HG03095 (cell line): ENCODE results near the gene TBC1D24.

Experiments used
- ATAC-seq: cut with Tn5 transposase; IDR thresholded peaks from one replicate; pipeline ENCODE4 v1.9.1; 2021; ENCODE audit warnings: moderate library complexity; ENCODE audit not compliant: unreplicated experiment

Gene TBC1D24

GRCh38 chr16:2514333-2515179 is 39.6 kb downstream of the TBC1D24 start:
- ATAC-seq, result no peak

GRCh38 chr16:2515180-2515851 is 40.4 kb downstream of the TBC1D24 start:
- ATAC-seq, result no peak

DNA sequence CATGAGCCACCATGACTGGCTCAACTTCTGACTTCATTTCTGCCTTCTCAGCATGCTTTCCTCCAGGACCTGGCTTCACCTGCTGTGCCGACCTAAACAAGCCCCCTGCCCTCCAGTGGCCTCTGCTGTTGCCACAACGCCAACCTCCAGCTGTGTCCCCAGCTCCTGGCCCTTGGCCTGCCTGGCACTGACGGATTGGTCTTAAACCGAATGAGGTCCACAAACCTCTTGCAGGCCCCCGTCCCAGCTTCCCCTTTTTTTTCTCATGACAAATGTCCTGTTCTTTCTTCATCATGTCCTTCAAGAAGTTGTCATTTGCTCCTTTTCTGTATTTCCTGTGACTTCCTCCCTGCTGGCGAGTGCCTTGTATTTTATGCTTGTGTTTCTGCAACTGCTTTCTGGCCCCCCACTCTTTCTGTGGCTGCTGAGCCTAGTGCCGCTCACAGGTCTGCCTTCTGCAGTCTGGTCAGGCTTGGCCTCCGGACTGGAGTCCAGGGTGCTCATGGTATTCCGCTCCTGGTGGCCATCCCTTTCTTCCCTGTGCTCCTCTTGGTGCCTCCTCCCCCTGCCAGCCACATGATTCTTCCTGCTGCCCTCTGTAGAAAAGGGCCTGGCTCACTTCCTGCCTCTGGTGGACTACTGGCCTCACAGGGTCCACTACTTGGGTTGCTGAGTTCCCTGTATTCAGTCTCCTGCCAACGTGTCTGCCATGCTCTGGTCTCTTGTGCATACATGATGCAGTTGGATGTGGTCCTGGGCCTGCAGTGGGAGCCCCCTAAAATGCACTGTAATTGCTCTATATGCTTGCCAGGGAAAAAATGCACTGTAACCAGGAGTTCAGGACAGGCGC is 41.7 kb downstream of the TBC1D24 start:
- no peak for ATAC-seq

- no peak for ATAC-seq
Measured at GRCh38 chr16:2517954-2518605, 43.2 kb downstream of the TBC1D24 start.

- ATAC-seq, result no peak
Measured at GRCh38 chr16:2518823-2519710, 44.1 kb downstream of the TBC1D24 start.

DNA sequence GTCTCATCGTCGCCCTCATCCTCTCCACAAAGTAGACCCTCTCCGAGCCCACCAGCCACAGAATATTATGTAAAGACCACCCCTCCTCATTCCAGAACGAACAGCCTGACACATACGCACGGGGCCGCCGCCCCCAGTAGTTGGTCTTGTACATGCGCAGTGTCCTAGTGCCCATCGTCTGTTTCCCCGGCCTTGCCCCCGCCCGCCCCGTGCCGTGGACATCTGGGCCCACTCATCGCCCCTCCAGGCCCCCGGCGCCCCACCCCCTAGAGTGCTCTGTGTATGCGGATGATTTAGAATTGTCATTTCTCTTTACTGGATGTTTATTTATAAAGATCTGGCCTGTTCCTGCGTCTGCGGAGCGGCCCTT is 44.8 kb downstream of the TBC1D24 start:
- no peak for ATAC-seq

DNA sequence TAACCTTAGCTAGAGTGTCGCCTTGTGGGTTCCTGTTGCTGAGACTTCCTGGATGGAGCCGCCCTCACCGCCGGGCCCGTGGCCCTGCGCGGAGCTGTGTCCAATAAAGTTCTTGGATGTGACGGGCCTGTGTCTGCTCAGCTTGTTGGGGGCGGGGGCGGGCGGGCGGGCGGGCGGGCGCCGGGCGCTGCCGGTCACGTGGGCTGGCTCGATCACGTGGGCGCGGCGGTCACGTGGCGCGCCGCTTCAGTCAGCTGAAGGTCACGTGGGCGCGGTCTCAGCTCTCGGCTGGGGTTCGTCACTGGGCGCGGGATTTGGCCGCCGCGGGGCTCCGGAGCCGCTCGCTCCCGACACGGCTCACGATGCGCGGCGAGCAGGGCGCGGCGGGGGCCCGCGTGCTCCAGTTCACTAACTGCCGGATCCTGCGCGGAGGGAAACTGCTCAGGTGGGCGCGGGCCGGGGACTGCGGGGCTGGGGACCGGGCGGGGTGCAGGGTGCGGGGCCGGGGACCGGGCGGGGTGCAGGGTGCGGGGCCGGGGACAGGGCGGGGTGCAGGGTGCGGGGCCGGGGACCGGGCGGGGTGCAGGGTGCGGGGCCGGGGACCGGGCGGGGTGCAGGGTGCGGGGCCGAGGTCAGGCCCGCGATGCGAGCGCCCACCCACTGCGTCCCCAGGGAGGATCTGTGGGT is 45.3 kb downstream of the TBC1D24 start, which contains the start of gene AMDHD2:
AMDHD2 (plus strand) TSS at position 275 of the 687 bp plus-strand sequence; CDS start at position 363, 88 bp downstream.
- no peak for ATAC-seq

- ATAC-seq, result no peak
Measured at GRCh38 chr16:2520784-2521531, 46.0 kb downstream of the TBC1D24 start.

- ATAC-seq, result no peak
Measured at GRCh38 chr16:2523801-2524231, 48.9 kb downstream of the TBC1D24 start.

DNA sequence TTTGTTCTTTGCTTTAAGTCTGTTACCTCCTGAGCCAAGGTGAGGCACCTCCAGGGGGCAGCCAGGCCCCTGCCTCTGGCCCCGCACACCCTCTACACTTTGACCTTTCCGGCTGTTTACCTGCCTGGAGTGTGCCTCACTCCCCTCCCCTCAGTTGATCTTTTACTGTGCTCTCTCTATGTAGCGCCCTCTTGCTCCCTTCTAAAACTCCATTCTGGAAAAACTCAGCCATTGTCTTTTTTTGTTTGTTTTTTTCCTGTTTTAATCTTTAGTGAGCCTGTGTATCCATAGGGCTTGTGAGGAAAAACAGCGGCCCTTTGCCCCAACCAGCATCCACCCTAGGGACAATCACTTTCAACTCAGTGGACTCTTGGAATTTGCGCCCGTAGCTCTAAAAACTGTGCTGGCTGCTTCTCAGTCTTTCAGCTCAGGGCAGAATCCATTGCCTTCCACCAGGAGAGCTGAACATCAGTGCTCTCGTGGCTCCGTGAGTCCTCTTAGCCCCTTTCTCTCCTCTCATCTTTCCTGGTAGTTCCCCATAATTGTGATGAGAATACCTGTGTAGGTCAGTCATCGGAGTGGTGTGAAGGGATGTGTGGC is 49.5 kb downstream of the TBC1D24 start:
- no peak for ATAC-seq

DNA sequence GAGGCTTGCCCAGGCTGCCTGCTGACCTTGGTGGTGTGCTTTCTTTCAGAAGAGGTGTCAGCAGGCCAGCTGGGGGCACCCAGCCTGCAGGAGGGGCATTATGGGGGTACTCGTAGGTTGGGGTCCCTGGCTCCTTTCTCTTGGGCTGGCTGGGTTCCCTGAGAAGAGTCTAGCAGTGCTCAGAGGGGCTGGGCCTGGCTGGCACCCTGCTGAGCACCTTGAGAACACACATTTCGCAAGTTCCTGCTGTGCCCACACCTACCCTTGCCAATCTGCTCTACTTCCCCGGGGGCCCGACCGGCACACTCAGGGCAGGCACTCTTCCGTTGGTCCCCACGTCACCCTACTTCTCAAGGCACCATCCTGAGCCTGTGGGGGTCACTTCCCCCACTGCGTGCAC is 51.2 kb downstream of the TBC1D24 start:
- ATAC-seq, result no peak

DNA sequence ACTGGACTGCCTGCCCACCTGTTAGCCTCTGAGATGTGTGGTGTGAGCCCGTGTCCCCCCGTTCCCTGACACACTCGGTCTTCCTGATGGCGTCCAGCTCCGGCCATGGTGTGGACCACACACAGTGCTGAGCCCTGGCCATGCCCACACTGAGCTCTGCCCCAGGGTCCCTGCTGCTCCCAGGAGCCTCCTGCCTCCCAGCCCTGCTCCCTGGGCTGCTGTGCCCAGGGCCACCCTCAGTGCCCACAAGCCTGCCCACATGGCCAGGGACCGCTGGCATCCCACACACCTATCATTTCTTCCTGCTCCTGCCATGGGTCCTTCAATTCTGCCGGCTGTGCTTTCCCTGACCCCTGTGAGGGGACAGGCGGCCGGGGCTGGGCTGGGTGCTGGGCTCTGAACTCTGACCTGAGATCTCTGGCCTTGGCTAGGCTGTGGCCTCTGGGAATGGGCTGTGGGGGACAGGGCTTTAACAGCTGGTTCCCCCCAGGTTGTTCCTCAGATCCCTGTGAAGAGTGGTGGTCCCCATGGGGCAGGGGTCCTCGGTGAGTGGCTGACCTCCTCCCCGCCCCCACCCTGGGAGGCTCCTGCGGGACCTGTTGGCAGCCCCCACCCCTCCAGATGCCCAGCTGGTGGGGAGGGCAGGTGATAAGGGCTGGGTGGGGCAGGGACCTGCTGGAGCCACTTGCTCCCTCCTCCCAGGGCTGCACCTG is 52.3 kb downstream of the TBC1D24 start:
- no peak for ATAC-seq

DNA sequence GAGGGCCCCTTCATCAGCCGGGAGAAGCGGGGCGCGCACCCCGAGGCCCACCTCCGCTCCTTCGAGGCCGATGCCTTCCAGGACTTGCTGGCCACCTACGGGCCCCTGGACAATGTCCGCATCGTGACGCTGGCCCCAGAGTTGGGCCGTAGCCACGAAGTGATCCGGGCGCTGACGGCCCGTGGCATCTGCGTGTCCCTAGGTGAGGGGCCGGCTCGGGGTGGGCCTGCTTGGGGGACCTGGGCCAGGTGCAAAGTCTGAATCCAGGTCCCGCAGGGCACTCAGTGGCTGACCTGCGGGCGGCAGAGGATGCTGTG is 52.8 kb downstream of the TBC1D24 start:
- no peak for ATAC-seq

- ATAC-seq, result no peak
Measured at GRCh38 chr16:2528161-2529060, 53.5 kb downstream of the TBC1D24 start.

GRCh38 chr16:2529061-2529931 is 54.4 kb downstream of the TBC1D24 start:
- ATAC-seq, result no peak
